Measurements from ENCODE around the gene FHAD1.

DNA sequence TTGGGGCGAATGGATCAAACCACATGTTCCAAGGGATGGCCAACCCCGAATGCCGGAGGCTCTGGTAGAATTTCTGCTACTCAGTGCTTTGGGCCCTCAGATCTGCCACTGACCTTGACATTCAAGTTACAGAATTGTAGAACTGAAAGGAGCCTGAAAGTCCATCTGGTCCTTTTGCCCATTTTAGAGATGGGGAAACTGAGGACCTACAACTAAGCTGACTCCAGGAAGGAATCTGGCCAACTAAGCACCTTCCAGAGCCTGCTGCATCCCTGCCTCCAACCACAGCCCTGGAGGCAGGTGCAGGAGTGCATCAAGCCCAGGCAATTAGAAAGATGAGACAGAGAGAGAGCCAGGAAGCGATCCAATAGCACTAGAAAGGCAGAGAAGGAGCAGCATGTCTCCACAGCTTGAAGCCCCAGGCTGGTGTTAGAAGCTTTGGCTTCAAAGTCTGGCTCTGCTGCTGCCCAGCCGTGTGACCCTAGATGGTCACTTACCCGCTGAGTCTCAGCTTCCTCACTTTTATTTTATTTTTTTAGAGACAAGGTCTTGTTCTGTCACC lies 189.9 kb downstream of the FHAD1 start:
- TF ChIP-seq, protein P1, sequence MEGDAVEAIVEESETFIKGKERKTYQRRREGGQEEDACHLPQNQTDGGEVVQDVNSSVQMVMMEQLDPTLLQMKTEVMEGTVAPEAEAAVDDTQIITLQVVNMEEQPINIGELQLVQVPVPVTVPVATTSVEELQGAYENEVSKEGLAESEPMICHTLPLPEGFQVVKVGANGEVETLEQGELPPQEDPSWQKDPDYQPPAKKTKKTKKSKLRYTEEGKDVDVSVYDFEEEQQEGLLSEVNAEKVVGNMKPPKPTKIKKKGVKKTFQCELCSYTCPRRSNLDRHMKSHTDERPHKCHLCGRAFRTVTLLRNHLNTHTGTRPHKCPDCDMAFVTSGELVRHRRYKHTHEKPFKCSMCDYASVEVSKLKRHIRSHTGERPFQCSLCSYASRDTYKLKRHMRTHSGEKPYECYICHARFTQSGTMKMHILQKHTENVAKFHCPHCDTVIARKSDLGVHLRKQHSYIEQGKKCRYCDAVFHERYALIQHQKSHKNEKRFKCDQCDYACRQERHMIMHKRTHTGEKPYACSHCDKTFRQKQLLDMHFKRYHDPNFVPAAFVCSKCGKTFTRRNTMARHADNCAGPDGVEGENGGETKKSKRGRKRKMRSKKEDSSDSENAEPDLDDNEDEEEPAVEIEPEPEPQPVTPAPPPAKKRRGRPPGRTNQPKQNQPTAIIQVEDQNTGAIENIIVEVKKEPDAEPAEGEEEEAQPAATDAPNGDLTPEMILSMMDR (IDR thresholded peaks at IDR 0.05) = no peak
- no peak for TF ChIP-seq POLR2A (IDR thresholded peaks at IDR 0.05)
